ENCODE data around the gene UNC5C.
A peak's percentile ranks its signal among the peaks of the same experiment; 100 is the strongest.

Gene UNC5C

DNA sequence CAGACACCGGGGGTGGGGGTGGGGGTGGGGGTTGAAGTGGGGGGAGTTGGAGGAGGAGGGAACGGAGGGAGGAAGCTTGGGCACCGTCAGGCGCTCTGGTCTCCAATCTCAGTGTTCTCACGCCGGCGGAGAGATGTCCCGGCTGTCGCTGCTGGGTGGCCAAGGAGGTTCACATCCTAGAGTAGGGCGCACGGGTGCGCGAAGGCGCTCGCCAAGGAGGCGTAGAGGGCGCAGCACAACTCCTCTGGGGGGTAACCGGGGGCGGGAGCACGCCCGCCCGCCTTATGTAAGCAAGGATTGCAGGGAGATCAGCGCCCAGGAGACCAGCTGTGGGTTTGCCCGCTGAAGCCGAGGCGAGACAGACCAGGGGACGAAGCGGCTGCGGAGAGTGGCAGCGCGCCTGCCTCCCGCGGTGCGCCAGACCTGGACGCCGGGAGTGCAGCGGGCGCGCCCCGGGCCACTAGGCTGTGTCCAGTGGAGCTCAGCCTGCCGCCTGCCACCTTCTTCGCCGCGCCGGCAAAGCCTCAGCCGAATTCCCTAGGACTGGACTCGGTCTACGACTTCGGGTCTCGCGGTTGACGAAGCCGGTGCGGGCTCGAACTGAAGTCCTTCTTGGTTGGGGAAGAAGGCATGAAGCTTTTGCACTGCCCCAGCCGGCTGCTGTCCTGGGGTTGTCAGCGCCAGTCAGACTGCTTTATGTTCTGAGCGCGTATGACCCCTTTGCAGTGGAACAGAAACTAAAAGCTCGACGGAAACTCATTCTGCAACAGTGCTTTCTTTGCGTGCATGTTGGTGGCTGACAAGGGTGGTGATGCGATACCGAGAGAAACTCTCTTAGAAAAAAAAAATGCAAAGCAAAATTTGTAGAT is 707 bp upstream of the UNC5C start (continued):
- TF ChIP-seq, protein P1, sequence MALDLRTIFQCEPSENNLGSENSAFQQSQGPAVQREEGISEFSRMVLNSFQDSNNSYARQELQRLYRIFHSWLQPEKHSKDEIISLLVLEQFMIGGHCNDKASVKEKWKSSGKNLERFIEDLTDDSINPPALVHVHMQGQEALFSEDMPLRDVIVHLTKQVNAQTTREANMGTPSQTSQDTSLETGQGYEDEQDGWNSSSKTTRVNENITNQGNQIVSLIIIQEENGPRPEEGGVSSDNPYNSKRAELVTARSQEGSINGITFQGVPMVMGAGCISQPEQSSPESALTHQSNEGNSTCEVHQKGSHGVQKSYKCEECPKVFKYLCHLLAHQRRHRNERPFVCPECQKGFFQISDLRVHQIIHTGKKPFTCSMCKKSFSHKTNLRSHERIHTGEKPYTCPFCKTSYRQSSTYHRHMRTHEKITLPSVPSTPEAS (tag by site-specific recombination; IDR thresholded peaks at IDR 0.05) = no peak
- TF ChIP-seq ZSCAN23 (tag by site-specific recombination; IDR thresholded peaks at IDR 0.05) = no peak
- no peak for TF ChIP-seq ZNF510 (tag by site-specific recombination; IDR thresholded peaks at IDR 0.05; ENCODE audit: insufficient replicate concordance)
- TF ChIP-seq BCL11B (tag by site-specific recombination; IDR thresholded peaks at IDR 0.05; ENCODE audit: low read depth) = no peak
- TF ChIP-seq ZBTB11 (tag by site-specific recombination; conservative IDR thresholded peaks at IDR 0.05; ENCODE audit: low read depth) = 0 out of 2 replicates have a peak, but pooled peaks have one; percentile 11
- TF ChIP-seq ZNF776 (tag by site-specific recombination; IDR thresholded peaks at IDR 0.05; ENCODE audit: borderline replicate concordance) = no peak
- no peak for TF ChIP-seq ZNF140 (tag by site-specific recombination; IDR thresholded peaks at IDR 0.05)
- TF ChIP-seq MZF1 (tag by site-specific recombination; IDR thresholded peaks at IDR 0.05; ENCODE audit: borderline replicate concordance) = no peak
- TF ChIP-seq ZNF76 (tag by site-specific recombination; IDR thresholded peaks at IDR 0.05; ENCODE audit: borderline replicate concordance, low read depth) = 0 out of 2 replicates have a peak, but pooled peaks have one; percentile 28
- TF ChIP-seq GLIS1 (tag by site-specific recombination; IDR thresholded peaks at IDR 0.05) = peak; percentile 84
- no peak for TF ChIP-seq ZNF626 (tag by site-specific recombination; IDR thresholded peaks at IDR 0.05)
- 0 out of 2 replicates have a peak, but pooled peaks have one; percentile 44 for TF ChIP-seq ZFP37 (tag by site-specific recombination; IDR thresholded peaks at IDR 0.05)
- 0 out of 2 replicates have a peak, but pooled peaks have one; percentile 41 for TF ChIP-seq CTCF (tag by site-specific recombination; IDR thresholded peaks at IDR 0.05)
- no peak; the same call in 1 of the 2 replicates for TF ChIP-seq ZEB2 (tag by site-specific recombination; IDR thresholded peaks at IDR 0.05)
- peak; percentile 12; the same call in 1 of the 2 replicates for TF ChIP-seq ZNF423 (tag by site-specific recombination; IDR thresholded peaks at IDR 0.05)
- no peak for TF ChIP-seq SP7 (tag by site-specific recombination; IDR thresholded peaks at IDR 0.05)
- TF ChIP-seq ZNF621 (tag by site-specific recombination; IDR thresholded peaks at IDR 0.05) = no peak
- no peak for TF ChIP-seq ZFP69B (tag by site-specific recombination; IDR thresholded peaks at IDR 0.05)
- TF ChIP-seq MEIS1 (CRISPR knock-in tag; IDR thresholded peaks at IDR 0.05; ENCODE audit: borderline replicate concordance) = no peak
- TF ChIP-seq ZNF394 (tag by site-specific recombination; IDR thresholded peaks at IDR 0.05; ENCODE audit: borderline replicate concordance) = no peak
- no peak for TF ChIP-seq REST (tag by site-specific recombination; IDR thresholded peaks at IDR 0.05)
- peak; percentile 70; the same call in 1 of the 2 replicates for TF ChIP-seq ZFHX2 (tag by site-specific recombination; conservative IDR thresholded peaks at IDR 0.05)

All from HEK293 (cell line).